ENCODE results near the gene C3orf38.

DNA sequence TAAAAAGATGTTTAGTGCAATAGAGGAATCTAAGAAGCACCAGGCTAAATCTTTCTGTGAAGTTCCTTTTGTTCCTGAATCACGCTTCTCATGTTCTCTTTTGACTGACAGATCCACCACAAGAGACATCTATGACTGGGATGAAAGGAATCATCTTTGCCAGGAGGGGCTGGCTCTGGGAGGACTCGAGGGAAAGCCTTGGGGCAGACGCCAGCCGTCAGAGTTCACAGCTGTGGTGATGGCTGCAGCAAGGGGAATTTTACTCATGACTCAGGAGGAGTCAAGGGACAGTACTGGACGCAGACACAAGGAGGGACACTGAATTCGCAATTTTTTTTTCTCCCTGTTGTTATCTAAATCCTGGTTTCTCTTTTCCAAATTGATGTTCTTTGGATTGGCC, 38.7 kb downstream of the C3orf38 start:
- TF ChIP-seq CTCF (IDR thresholded peaks at IDR 0.05) (no peak), EZH2 (IDR thresholded peaks at IDR 0.05) (no peak)

Measured in neural progenitor cell (in vitro differentiated cells).